ENCODE data around the gene SEPTIN8. TPM values are rescaled to one million over a fixed set of nuclear protein-coding genes. Genes with fewer than 3 reads are reported as not detected.

SEPTIN8 gene
- total RNA-seq, 1 experiment from 2014 or later: 97.4 TPM

DNA sequence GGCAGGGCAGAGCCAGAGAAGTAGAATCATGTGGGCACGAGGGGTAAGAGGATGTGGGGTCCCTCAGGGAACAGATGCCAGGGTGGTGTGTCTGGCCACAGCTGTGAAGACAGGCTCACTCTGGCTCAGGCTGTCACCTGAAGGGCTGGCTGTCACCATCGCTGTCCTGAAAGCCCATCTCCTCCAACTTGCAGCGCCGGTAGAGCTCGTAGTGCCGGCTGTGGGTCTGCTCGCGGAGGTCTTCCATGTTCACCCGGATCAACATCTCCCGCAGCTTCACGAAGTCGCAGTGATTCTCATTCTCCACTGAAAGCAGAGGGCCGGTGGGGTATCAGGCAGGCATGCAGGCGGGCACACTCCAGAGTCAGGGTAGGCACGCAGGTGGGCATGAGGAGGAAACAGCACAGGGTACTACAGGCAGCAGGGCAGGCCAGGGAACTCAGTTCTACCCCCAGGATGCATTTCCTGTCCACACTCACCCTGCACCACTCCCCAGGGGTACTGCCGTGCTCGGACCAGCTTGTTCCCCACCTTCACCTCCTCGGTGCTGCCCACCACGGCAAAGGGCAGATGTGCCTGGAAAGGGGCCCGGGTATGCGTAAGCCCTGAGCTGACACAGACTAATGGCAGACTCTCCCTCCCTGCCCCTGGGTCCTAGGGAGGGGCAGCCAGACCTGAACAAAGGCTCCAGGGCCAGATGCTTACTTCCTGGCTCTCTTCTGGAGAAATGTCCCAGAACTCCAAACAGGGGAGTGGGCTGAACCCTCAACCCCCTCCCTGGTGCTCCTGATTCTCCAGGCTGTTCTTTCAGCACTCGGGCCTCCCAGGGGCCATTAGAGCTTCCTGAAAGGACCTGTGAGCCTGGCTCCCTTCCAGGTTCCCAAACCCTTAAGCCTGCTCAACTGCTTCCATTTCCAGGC lies 15.5 kb downstream of the SEPTIN8 start:
- Histone ChIP-seq H3K9me3 (replicated peaks) (no peaks in the 10 kb centered on the region), H3K4me3 (no peak overlapping the region), H3K36me3 (peaks cover 88% of the 10 kb centered on the region), H3K27me3 (replicated peaks) (no peaks in the 10 kb centered on the region), H3K27ac (no peak overlapping the region), H3K4me1 (replicated peaks) (no peaks in the 10 kb centered on the region)
- peak in 1 of 2 experiments; percentile 46 for DNase-seq (ENCODE audit: low read depth in 1 of 2, low spot score in 2 of 2)

GRCh38 chr5:132760601-132761317 lies 16.3 kb downstream of the SEPTIN8 start:
- Histone ChIP-seq H3K4me1 (replicated peaks) (no peaks in the 10 kb centered on the region), H3K27ac (no peak overlapping the region), H3K36me3 (peaks cover 84% of the 10 kb centered on the region), H3K9me3 (replicated peaks) (no peaks in the 10 kb centered on the region), H3K27me3 (replicated peaks) (no peaks in the 10 kb centered on the region), H3K4me3 (no peak overlapping the region)
- DNase-seq (ENCODE audit: low read depth in 1 of 2, low spot score in 2 of 2): peak in 1 of 2 experiments; percentile 42

- no peaks in the 10 kb centered on the region for H3K27me3 ChIP-seq (replicated peaks)
- H3K36me3 ChIP-seq: peaks cover 77% of the 10 kb centered on the region
- H3K27ac ChIP-seq: no peak overlapping the region
- peak in 1 of 2 experiments; percentile 44 for DNase-seq (ENCODE audit: low read depth in 1 of 2, low spot score in 2 of 2)
- no peaks in the 10 kb centered on the region for H3K9me3 ChIP-seq (replicated peaks)
- no peaks in the 10 kb centered on the region for H3K4me1 ChIP-seq (replicated peaks)
- no peak overlapping the region for H3K4me3 ChIP-seq
These were observed 17.0 kb downstream of the SEPTIN8 start for GRCh38 chr5:132760049-132760420.

DNA sequence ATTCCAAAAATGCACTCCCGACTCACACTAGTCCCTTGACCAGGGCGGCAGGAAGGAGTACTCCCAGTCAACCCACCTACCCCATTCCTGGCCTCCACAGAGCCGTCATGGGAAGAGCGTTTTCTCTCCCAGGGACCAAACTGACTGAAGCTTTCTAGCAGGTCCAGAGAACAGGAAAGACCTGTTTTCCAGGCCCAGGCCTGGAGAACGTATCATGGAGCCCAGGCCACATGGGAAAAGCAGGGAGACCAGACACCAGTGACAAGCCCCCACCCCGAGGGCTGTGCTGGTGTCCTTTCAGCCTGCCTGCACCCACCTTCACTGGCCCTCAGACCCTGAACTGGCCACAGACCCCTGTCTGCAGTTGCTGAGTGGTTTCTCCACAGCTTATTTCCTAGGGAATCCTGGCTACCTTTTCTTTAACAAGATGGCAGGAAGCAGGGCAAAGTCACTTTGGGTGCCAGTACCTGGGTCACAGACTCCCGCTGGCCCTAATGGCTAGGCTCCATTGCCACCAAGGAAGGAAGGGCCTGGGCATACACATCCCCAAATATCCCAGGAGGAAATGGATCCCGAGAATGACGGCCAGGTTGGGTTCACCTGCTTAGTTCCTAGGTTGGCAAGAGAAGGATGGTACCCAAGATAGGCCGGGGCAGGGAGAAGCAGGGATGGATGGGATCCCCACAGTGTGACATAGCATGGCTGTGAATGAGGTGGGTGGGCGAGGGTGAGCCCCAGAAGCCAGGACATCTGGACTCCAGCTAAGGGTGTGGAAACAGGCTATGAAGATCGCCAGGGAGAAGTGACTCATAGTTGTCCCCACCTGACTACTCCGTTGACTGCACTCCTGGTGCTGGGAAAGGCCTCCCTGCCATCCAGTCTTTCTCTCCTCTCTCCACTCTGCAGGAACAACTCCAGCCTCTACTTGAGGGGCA lies 17.7 kb downstream of the SEPTIN8 start:
- Histone ChIP-seq H3K4me1 (replicated peaks) (no peaks in the 10 kb centered on the region), H3K27ac (no peak overlapping the region), H3K4me3 (no peak overlapping the region), H3K9me3 (replicated peaks) (no peaks in the 10 kb centered on the region), H3K27me3 (replicated peaks) (no peaks in the 10 kb centered on the region), H3K36me3 (peaks cover 70% of the 10 kb centered on the region)
- peak in 1 of 2 experiments; percentile 42 for DNase-seq (ENCODE audit: low read depth in 1 of 2, low spot score in 2 of 2)

GRCh38 chr5:132758451-132758850 lies 18.6 kb downstream of the SEPTIN8 start:
- DNase-seq (ENCODE audit: low read depth in 1 of 2, low spot score in 2 of 2): no peak
- peaks cover 62% of the 10 kb centered on the region for H3K36me3 ChIP-seq
- H3K27me3 ChIP-seq (replicated peaks): no peaks in the 10 kb centered on the region
- no peaks in the 10 kb centered on the region for H3K9me3 ChIP-seq (replicated peaks)
- H3K4me1 ChIP-seq (replicated peaks): no peaks in the 10 kb centered on the region
- H3K4me3 ChIP-seq: no peak overlapping the region
- H3K27ac ChIP-seq: no peak overlapping the region

DNA sequence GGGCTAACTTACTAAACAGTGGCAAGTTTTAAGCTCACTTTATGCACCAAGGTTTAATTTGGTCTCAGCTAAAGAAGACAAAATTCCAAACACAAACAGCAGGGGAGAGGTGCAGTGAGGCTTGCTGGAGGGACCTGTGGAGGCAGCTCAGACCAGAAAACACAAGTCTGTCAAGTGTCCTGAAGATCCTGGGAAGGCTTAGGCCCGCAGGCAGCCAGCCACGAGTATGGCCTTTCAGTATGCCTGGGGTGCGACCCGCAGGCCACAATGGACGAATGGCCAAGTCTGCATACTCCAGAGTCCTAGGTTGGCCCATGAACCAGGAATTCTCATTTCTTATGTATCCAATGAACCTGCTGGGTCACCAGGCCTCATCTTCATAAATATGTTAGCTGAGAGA lies 20.5 kb downstream of the SEPTIN8 start:
- H3K4me3 ChIP-seq: no peak overlapping the region
- no peak for DNase-seq (ENCODE audit: low read depth in 1 of 2, low spot score in 2 of 2)
- H3K27me3 ChIP-seq (replicated peaks): no peaks in the 10 kb centered on the region
- no peak overlapping the region for H3K27ac ChIP-seq
- peaks cover 43% of the 10 kb centered on the region for H3K36me3 ChIP-seq
- no peaks in the 10 kb centered on the region for H3K9me3 ChIP-seq (replicated peaks)
- H3K4me1 ChIP-seq (replicated peaks): no peaks in the 10 kb centered on the region

DNA sequence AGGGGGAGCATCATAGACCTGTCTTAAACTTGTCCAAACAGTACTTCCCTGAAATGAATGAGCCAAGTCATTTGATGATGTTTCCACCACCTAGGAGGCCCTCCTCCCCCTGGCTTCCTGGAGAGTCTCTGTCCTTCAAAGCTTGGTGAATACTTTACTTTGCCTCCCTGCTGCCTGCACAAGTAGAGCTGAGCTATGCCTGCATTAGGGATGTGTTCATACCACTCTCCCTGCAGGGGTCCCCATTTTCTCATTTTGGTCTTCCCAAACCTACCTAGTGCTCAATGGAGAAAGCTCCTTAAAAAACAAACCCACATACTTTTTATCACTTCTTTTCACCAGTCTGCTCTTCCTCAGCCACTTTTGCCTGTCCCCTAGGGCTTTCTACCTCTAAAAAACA lies 22.1 kb downstream of the SEPTIN8 start:
- Histone ChIP-seq H3K27me3 (replicated peaks) (no peaks in the 10 kb centered on the region), H3K36me3 (peaks cover 27% of the 10 kb centered on the region), H3K4me1 (replicated peaks) (no peaks in the 10 kb centered on the region), H3K9me3 (replicated peaks) (no peaks in the 10 kb centered on the region), H3K27ac (no peak overlapping the region), H3K4me3 (no peak overlapping the region)
- peak in 1 of 2 experiments; percentile 45 for DNase-seq (ENCODE audit: low read depth in 1 of 2, low spot score in 2 of 2)

- no peaks in the 10 kb centered on the region for H3K4me1 ChIP-seq (replicated peaks)
- DNase-seq (ENCODE audit: low read depth in 1 of 2, low spot score in 2 of 2): no peak
- H3K9me3 ChIP-seq (replicated peaks): no peaks in the 10 kb centered on the region
- no peak overlapping the region for H3K4me3 ChIP-seq
- H3K27ac ChIP-seq: no peak overlapping the region
- peaks cover 18% of the 10 kb centered on the region for H3K36me3 ChIP-seq
- no peaks in the 10 kb centered on the region for H3K27me3 ChIP-seq (replicated peaks)
These were observed 22.9 kb downstream of the SEPTIN8 start for GRCh38 chr5:132754111-132754510.

GRCh38 chr5:132753135-132753987 lies 23.7 kb downstream of the SEPTIN8 start:
- Histone ChIP-seq H3K36me3 (peaks cover 11% of the 10 kb centered on the region), H3K27ac (no peak overlapping the region), H3K4me3 (no peak overlapping the region), H3K9me3 (replicated peaks) (no peaks in the 10 kb centered on the region), H3K4me1 (replicated peaks) (no peaks in the 10 kb centered on the region), H3K27me3 (replicated peaks) (no peaks in the 10 kb centered on the region)
- peak in 1 of 2 experiments; percentile 43 for DNase-seq (ENCODE audit: low read depth in 1 of 2, low spot score in 2 of 2)

- H3K27me3 ChIP-seq (replicated peaks): no peaks in the 10 kb centered on the region; the same call in 1 of the 2 replicates
- H3K27ac ChIP-seq: no peak overlapping the region
These were observed 24.4 kb downstream of the SEPTIN8 start for GRCh38 chr5:132752581-132753125.

GRCh38 chr5:132751971-132752580 lies 25.0 kb downstream of the SEPTIN8 start:
- DNase-seq (ENCODE audit: low read depth in 1 of 2, low spot score in 2 of 2): peak in 1 of 2 experiments; percentile 35
- no peak overlapping the region for H3K27ac ChIP-seq
- no peaks in the 10 kb centered on the region for H3K9me3 ChIP-seq (replicated peaks)
- H3K4me1 ChIP-seq (replicated peaks): peaks cover 4% of the 10 kb centered on the region
- no peak overlapping the region for H3K4me3 ChIP-seq
- H3K27me3 ChIP-seq (replicated peaks): peaks cover 5% of the 10 kb centered on the region; the same call in 1 of the 2 replicates
- no peaks in the 10 kb centered on the region for H3K36me3 ChIP-seq

More at GRCh38 chr5:132752581-132753125, 24.4 kb downstream of the SEPTIN8 start:
- H3K9me3 ChIP-seq (replicated peaks): no peaks in the 10 kb centered on the region
- no peaks in the 10 kb centered on the region for H3K4me1 ChIP-seq (replicated peaks)
- H3K4me3 ChIP-seq: no peak overlapping the region
- peak in 1 of 2 experiments; percentile 9 for DNase-seq (ENCODE audit: low read depth in 1 of 2, low spot score in 2 of 2)
- peaks cover 4% of the 10 kb centered on the region for H3K36me3 ChIP-seq

DNA sequence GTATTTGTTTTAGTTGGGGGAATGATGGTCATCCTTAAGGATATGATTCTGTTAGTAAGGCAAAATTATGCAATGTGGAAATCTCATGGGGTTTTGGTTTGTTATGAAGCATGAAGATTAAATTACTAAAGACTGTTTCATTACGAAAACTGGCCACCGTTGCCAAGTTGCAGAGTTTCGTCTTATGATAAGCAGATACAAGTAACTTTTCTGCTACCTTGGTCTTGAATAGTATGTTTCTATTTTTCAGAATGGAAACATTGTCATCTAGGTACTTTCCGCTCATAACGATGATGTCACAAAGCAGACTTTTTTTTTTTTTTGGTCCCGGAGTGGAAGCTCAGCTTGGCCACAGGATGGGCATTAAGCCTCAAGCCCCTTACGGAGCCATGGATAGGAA lies 25.6 kb downstream of the SEPTIN8 start:
- Histone ChIP-seq H3K4me1 (replicated peaks) (peaks cover 9% of the 10 kb centered on the region), H3K27ac (no peak overlapping the region), H3K36me3 (no peaks in the 10 kb centered on the region), H3K9me3 (replicated peaks) (no peaks in the 10 kb centered on the region), H3K27me3 (replicated peaks) (peaks cover 9% of the 10 kb centered on the region), H3K4me3 (no peak overlapping the region)
- peak in 1 of 2 experiments; percentile 35 for DNase-seq (ENCODE audit: low read depth in 1 of 2, low spot score in 2 of 2)

All from SJSA1 (cell line).